HG02938 (cell line): Measurements from ENCODE around the gene KITLG.
"Not testable (repeated sequence)": the region's sequence is repeated elsewhere in the genome, so short reads cannot be mapped to it uniquely, and the experiment has no call there.

ENCODE experiments used
- ATAC-seq: cut with Tn5 transposase; IDR thresholded peaks from one replicate; pipeline ENCODE4 v1.9.1; 2021; ENCODE audit warnings: mild to moderate bottlenecking, moderate library complexity; ENCODE audit not compliant: unreplicated experiment

The KITLG gene

DNA sequence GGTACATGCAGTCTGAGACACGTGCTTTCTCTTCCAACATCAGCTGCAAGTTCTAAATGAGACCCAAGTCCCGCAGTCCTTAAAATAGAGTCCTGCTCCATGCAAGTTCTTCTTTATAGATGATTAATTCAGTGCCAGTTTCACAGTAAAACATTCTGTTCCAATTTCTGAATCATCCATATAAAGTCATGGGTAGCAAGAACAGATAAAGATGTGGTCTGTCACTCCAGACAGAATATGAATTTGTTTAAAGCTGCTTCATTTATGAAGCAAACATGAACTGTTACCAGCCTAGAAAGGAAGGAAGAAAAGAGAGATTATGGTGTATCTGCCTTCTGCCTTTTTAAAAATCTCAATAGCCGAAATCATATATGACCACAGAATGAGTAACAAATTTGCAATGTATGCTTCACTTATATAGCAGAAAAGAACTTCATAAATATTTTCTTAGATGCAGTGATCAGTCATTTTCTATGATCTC is 83.3 kb downstream of the KITLG start:
- no peak for ATAC-seq

- ATAC-seq: no peak
Observed at GRCh38 chr12:88496429-88496828, 83.8 kb downstream of the KITLG start.

DNA sequence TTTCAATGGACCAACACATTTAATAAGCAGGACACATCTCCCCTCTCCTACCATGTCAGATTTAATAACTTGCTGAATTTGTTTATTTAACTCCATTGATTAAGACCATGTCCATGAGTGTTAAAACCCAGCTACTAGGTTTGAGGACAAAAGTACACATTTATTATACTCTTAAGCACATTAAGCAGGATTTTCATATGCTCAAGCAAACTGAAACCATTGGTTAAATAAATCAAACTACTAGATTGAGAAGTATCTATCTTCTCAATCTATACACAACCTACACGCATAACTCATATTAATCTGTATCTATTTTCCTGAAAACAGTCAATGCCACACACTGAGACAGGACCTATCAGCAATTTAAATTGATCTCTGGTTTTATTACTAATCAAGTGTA is 85.2 kb downstream of the KITLG start:
- ATAC-seq: no peak

DNA sequence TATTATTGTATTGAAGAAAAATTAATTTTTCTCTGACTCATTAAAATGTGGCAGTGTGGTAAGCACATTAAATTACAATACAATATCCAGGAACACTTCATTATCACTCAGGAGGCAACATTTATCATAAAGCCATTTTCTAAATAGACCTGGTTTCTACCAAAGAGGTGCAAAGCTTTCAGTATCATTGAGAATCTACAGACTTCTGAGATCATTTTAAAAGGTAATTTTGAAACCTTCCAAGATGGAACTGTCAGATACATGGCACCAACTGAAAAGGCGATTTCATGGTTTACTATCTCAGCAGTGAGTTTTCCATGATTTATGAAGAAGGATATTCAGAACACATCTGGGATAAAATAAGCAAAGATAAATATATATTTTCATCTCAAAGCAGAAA is 85.8 kb downstream of the KITLG start:
- no peak for ATAC-seq

GRCh38 chr12:88493636-88494035 is 86.6 kb downstream of the KITLG start:
- ATAC-seq: no peak

DNA sequence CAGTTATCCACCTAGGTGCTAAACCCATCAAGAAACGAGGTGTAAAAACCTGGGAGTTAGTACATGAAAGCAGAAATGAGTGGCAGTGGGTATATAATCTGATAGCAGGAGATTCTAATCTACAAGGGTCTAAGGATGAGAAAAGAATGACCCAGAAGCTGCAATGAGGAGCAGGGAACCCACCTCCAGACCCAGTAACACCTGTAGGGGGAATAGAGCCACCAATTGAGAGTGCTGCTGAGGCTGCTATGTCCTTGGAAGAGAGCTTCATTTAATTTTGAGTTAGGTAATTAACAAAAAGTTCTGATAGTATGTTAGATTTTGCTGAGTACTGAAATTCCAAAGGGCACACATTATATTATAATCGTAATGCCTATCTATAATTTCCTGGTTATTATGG is 89.8 kb downstream of the KITLG start:
- ATAC-seq: no peak

GRCh38 chr12:88472775-88473174 is 107.5 kb downstream of the KITLG start:
- no peak for ATAC-seq

- ATAC-seq: no peak
Observed at GRCh38 chr12:88472248-88472647, 108.0 kb downstream of the KITLG start.

DNA sequence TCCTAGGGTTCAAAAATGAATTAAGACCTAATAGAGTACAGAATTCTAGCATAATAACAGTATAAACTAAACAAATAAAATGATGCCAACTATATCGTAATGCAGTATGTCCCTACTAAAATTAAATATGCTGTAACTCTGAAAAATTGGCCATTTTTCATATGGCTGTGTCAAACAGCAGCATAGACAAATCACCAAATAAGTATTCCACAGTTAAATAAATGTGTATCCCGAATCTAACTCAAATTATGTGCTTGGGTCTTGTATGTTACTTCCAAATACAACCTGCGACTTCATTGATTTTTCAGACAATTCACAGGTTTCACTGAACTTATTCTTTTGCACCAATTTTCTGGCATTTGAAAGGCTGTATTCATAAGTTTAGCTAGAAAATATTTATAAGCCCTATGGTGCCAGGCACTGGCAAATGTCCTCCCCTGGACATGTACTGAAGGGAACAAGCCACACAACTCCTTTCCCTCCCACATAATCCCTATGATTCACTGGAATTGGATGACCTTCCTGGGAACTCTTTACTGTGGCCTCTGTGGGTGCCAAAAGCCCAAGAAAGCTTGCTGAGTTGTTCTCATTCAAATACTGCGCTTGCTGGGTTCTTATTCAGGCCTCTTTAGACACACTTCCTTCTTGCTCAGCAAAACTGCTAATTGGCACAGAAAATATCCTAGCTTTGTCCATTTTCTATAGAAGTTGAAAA is 108.8 kb downstream of the KITLG start:
- ATAC-seq: no peak

DNA sequence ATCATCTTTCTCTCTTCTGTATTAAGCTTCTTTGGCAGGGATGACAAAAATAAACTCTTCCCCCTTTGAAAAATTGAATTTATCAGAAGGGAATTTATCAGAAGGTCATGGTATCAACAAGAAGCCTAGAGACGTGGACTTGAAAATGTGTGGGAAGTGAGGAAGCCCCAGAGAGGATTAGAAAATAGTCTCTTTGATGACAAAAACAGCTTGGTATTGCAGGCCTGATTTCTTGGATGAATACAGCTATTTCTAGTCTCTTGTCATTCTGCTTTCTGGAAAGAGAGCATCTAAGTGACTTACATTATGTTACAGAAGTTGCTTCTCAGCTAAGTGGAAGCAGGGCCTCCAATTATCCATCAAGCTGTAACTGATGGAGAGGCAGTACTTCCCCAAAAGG is 111.1 kb downstream of the KITLG start:
- ATAC-seq: no peak

GRCh38 chr12:88468581-88468980 is 111.7 kb downstream of the KITLG start:
- ATAC-seq: no peak

- not testable (repeated sequence) for ATAC-seq
Observed at GRCh38 chr12:88466708-88467107, 113.6 kb downstream of the KITLG start.

DNA sequence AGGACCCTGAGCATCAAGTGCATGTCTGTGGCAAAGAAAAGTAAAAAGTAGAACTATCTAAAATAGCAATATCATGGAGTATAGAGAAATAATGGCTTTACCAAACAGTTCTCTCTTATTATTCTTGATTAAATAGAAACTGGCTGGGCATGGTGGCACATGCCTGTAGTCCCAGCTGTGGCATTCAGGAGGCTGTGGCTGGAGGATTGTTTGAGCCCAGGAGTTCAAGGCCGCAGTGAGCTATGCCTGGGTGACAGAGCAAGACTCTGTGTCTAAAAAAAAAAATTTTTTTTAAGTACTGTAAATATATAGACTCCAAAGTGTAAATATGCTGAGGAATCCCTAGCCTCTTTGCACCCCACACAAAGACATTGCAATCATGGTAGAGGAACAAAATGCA is 121.9 kb downstream of the KITLG start:
- ATAC-seq: no peak

DNA sequence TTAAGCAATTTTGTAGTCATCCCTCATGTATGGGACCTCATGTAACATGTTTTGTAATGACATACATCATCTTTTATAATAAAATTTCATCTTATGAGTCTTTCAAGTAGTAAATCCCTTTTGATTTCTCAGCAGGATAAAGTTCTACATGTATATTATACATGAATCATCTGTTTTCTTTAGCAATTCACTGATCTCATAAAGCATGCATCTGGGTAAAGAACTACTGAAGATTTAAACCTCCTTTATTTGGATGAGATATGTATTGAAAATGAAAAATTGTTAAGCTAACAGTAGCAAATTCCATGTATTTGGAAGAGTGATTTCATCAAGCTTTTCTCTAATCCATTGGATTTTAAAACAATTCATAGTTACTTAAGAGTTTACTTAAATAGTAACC is 126.9 kb downstream of the KITLG start:
- no peak for ATAC-seq

- no peak for ATAC-seq
Observed at GRCh38 chr12:88451205-88451604, 129.1 kb downstream of the KITLG start.

DNA sequence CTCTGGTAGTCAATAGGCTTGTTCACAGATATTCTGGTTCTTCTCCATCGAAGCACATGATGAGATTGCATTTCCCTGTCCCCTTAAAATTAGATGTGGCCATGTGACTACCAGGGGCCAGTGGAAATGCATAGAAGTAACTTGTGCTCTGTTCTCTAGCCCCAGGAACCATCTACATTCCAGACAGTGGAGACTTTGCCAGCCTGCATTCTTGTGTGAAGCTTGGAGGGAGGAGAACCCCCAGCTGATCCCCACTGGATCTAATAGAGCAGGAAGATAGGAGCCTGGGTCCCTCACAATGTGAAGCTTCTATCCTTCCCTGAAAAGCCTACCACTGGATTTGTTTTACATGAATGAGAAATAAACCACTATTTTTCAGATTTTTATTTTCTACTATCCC is 130.1 kb downstream of the KITLG start:
- no peak for ATAC-seq

DNA sequence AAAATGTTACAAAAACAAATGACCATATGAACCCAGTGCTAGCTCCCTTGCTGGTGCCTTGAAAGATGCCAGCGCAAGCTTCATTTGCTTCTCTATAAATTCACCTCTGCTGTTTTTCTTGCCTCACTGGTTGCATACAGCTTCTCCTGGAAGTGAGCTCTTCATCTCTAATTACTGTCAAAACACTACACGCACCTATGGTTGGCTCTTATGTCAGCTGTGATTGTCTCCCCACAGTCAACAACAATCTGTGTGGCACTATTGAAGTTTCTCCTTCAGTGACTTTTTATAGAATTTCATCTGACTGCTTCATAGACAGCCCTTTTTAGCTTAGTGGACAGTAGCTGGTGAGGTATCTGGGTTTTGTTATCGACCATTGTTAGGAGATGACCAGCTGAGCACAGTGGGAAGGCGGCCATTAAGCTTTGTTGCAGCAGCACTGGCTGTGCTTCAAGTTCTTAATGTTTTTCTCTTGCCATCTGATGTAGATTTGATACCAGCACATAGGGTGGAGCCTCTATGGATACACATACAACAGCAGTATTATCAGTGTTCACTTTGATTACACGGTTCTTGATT is 131.8 kb downstream of the KITLG start:
- ATAC-seq: no peak

- no peak for ATAC-seq
Observed at GRCh38 chr12:88445705-88446394, 134.4 kb downstream of the KITLG start.

GRCh38 chr12:88444481-88444880 is 135.8 kb downstream of the KITLG start:
- ATAC-seq: no peak
